GM19025 (cell line): ENCODE measurements around the gene SLC37A2.
"Not testable (repeated sequence)": the region's sequence is repeated elsewhere in the genome, so short reads cannot be mapped to it uniquely, and the experiment has no call there.

Experiments used
- ATAC-seq: cut with Tn5 transposase; IDR thresholded peaks from one replicate; pipeline ENCODE4 v1.9.1; 2021; ENCODE audit warnings: mild to moderate bottlenecking, low read depth, moderate library complexity; ENCODE audit not compliant: unreplicated experiment

The SLC37A2 gene

GRCh38 chr11:125082611-125083311, 19.7 kb downstream of the SLC37A2 start:
- no peak for ATAC-seq

DNA sequence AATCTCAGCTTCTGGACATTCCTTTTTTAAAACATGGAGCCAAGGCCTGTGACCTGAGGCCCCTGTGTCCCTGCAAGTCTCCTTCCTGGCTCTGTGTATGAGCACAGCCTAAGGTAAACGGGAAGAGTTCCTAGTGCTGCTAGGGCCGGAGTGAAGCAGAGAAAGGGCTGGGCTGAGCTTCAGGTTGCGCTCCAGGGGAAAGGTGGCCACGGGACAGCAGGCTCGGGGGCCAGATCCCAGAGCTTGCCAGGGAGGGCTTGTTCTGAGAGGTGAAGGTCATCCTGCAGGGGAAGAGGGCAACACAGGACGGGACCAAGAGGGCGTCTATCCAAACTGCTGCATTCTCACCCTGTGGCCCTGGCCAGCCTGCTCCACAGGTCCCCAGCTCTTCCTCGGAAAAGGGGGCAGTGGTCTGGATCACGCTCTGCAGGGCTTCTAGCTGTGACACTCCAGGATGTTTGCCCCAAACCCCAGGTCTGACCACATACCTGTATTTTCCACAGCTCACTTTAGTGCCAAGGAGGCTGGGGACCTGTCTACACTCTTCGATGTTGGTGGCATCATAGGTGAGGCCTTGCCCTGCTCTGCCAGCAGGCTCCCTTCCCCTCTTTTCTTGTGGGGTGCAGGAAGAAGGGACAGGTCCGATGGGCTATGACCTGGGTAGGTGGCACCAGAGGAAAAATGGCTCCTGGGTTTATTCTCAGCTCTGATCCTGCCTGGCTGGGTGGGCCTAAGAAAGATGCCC, 20.4 kb downstream of the SLC37A2 start:
- no peak for ATAC-seq

- ATAC-seq: no peak
Observed at GRCh38 chr11:125084057-125084416, 20.9 kb downstream of the SLC37A2 start.

GRCh38 chr11:125084761-125085231, 21.7 kb downstream of the SLC37A2 start:
- no peak for ATAC-seq

GRCh38 chr11:125085301-125086081, 22.4 kb downstream of the SLC37A2 start:
- ATAC-seq: no peak

DNA sequence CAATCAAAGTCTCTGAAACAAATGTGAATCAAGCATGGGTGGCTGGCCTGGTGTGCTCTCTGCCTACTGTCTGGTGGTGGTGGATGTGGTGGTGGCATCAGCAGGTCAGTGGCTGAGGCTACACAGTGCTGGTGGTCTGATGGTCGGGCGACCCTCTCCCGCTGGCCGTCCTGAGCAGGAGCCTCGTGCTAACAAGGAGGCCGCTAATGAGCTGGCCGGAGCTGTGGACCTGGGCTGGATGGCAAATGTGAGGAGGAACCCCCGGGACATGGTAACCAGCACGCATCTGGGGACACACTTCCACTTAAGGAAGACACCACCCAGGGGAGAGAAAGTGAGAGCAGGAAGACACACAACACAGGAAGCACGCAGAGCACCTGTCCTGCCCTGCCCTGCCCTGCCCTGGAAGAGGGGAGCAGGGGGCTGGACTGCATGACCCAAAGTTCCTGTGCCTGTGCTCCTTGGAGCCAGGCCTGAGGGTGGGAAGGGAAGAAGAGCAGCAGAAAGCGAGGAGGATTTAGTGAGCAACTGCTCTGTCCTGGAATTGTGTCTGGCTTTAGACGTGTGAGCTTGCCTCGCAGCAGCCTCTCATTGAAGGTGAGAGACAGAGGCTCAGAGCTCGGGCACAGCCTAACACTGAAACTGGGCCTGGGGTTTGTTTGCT, 23.7 kb downstream of the SLC37A2 start:
- no peak for ATAC-seq

DNA sequence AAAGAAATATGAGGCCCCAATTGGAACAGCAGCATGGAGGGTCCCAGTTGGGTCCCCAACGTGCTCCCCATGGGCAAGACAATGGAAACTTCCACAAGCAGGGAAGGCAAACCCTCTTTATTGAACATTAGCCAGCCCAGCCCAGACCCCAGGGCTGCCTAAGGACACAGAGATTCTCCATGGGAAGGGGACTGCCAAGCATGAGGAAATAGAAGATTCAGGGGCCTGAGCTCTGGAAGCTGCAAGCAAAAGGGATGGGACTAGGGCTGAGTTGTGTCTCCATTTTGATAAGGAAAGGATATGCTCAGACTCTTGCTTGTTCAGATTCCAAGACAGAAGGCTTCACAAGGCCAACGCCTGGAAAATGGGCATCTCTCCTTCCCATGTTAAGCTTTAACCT, 25.0 kb downstream of the SLC37A2 start:
- no peak for ATAC-seq

DNA sequence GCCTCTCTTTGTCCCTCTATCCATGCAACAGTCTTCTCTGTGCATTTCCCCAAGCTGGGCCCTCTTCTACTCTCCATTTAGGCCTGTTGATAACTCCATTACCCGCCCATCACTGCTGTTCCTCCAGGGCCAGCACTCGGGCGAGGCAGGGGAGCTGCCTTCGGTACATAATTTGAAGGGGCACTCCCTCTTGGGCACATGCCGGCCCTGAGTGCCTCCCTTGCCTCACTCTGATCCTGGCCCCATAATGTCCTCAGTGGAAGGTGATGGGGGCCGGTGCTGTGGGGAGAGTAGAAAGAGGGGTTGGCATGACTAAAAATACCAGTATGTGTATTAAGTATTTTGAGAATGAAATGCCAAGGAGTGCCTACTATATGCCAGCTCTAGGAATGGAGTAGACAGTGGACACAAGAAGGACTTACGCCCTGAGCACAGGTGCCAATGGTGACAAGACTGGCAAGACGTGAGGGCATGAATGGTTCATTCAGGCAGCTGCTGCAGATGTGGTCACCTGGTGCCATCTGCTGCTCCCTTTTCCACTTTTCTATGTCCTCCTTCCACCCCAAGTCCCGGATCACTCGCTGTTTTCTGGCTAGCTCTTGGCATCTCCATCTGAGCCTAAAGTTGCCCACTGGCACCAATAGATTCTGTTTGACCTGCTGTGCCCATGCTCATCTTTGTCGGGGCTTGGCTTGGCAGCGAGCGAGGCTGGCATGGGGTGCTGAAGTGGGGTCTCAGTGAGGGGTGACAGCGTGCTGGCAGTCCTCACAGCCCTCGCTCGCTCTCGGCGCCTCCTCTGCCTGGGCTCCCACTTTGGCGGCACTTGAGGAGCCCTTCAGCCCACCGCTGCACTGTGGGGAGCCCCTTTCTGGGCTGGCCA, 25.7 kb downstream of the SLC37A2 start:
- no peak for ATAC-seq

GRCh38 chr11:125089481-125089880, 26.4 kb downstream of the SLC37A2 start:
- ATAC-seq: not testable (repeated sequence)

DNA sequence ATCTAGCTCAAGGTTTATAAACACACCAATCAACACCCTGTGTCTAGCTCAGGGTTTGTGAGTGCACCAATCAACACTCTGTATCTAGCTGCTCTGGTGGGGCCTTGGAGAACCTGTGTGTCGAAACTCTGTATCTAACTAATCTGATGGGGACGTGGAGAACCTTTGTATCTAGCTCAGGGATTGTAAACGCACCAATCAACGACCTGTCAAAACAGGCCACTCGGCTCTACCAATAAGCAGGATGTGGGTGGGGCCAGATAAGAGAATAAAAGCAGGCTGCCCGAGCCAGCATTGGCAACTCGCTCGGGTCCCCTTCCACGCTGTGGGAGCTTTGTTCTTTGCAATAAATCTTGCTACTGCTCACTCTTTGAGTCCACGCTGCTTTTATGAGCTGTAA, 27.0 kb downstream of the SLC37A2 start:
- ATAC-seq: not testable (repeated sequence)

DNA sequence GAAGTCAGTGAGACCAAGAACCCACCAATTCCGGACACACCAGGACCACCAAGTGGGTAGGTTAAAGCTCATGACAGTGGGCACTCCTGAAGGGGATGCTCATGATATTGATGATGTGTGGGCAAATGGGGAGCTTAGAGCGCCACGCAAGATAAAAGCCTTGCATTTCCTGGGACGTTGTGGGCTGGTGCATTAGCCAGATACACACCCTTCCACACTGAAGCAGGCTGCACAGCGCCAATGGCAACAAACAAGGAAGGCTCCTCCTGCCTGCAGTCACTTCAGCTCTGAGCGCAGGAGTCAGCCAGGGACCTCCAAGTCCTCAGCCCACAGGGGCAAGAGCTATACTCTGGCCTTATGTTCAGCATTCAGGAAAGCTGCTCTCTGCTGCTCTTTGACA, 27.7 kb downstream of the SLC37A2 start:
- no peak for ATAC-seq

DNA sequence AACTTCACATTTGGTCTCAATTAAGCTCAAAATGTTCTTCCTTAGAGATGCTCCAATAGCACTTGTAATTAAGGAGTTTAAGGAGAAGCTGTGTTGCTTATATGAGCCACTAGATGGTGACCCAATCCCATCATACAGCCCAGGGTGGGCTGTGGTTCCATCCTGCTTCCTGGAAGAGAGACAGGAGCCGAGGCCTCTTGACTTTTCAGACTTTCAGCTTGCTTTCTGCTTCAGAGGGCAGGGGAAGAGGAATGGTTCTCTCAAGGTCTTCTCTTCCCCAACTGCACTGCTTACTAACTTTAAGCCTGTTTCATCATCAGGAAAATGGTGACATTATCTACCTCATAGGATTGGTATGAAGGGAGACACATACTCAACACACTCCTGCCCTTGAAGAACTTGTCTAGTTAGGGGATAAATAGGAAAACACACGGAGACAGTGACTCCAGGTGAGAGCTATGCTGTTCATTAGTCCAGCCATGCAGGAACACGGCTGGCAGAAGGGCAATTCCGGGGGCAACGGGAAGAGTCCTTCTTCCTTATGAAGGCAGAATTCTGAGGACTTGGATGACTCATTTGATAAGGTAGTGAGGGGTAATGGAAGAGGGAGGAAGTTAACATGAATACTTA, 28.3 kb downstream of the SLC37A2 start:
- no peak for ATAC-seq

DNA sequence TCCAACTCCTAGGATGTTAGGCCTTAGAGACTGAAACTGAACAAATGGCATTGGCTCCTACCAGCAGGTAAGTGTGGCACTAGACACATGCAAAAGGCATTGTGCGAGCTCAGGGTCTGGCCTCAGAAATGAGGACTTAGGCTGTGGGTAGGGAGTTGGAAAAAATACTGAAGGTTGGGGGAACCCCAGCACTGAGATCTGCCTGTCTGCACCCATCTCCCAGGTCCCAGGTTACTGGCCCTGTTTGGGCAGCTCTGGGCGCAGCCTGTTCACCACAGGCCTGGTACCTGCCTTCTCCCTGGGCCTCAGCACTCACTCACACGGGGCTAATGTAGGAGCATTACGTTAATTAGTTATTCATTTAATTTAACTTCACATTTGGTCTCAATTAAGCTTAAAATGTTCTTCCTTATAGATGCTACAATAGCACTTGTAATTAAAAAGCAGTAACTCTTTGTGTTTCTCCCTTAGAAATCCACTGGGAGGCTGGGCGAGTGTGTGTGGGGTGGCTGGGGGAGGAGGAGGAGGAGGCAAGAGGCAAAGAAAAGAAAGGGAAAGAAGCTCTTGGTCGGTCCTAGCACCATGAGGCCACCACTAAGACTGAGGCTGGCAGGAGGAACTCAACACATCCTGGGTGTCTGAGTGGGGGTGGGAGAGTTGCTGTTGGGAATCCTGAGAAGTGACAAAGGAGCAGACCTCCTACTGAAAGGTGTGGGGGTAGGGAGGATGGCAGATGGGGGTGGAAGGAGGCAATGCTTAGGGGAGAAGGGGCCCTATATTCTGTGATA, 29.0 kb downstream of the SLC37A2 start:
- ATAC-seq: no peak

GRCh38 chr11:125092669-125093068, 29.6 kb downstream of the SLC37A2 start:
- no peak for ATAC-seq

GRCh38 chr11:125093502-125093901, 30.4 kb downstream of the SLC37A2 start:
- no peak for ATAC-seq

GRCh38 chr11:125094731-125095130, 31.6 kb downstream of the SLC37A2 start:
- no peak for ATAC-seq

GRCh38 chr11:125100136-125100535, 37.0 kb downstream of the SLC37A2 start:
- no peak for ATAC-seq

- no peak for ATAC-seq
Observed at GRCh38 chr11:125101596-125101995, 38.5 kb downstream of the SLC37A2 start.

DNA sequence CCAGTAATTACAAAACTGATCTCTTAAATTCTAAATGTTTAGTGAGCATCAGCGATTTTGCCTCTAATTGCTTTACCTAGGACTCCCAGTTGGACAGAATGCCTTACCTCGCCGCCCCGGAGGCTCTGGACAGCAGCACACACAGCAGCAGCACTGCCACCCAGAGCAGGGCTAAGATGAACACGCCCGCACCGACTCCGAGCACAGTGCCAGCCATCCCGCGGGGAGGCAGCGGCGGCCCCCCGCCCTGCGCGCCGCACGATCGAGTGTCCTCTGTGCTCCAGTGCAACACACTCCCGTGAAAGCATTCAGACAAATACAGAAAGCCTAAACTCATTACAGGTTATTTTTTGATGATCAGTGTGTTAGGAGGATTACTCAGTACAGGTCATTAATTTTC, 38.9 kb downstream of the SLC37A2 start:
- ATAC-seq: no peak
